Hypothalamus (tissue), 51 donors: ENCODE data around the gene CCL19.

Experiments used
- DNase-seq, 51 donors: peaks; one replicate each; lab custom pipeline; 2025; lab: John Stamatoyannopoulos, UW

CCL19 gene

GRCh38 chr9:34664281-34665066 lies 26.6 kb downstream of the CCL19 start:
- peak in 44 of 51 donors; percentile 10 to 81 (median 48) for DNase-seq

- no peak for DNase-seq
Observed at GRCh38 chr9:34663303-34663605, 27.8 kb downstream of the CCL19 start.

- DNase-seq = no peak
Observed at GRCh38 chr9:34662526-34663302, 28.4 kb downstream of the CCL19 start, which contains the start of gene CCL27. Gene CCL27, minus strand, starts transcription at chr9:34662657. Its CDS starts 24 bp downstream, at chr9:34662633.

- no peak for DNase-seq
Observed at GRCh38 chr9:34659592-34660253, 31.4 kb downstream of the CCL19 start.

GRCh38 chr9:34658461-34658860 lies 32.6 kb downstream of the CCL19 start:
- no peak for DNase-seq

GRCh38 chr9:34656992-34657391 lies 34.1 kb downstream of the CCL19 start:
- DNase-seq = no peak

- DNase-seq = no peak
Observed at GRCh38 chr9:34655394-34655793, 35.7 kb downstream of the CCL19 start.

GRCh38 chr9:34654323-34655051 lies 36.6 kb downstream of the CCL19 start:
- DNase-seq = peak in 49 of 51 donors; percentile 17 to 83 (median 62)

GRCh38 chr9:34653151-34654072 lies 37.7 kb downstream of the CCL19 start:
- DNase-seq = peak in 5 of 51 donors; percentile 7 to 30 (median 23)

- peak in 1 of 51 donors; percentile 31 for DNase-seq
Observed at GRCh38 chr9:34652602-34653000, 38.5 kb downstream of the CCL19 start.

GRCh38 chr9:34651876-34652601 lies 39.0 kb downstream of the CCL19 start, which contains the start of gene IL11RA:
Gene IL11RA, plus strand, starts transcription at chr9:34652185. Its CDS starts 3,033 bp downstream, at chr9:34655218.
- peak in 50 of 51 donors; percentile 16 to 92 (median 74) for DNase-seq

GRCh38 chr9:34651321-34651720 lies 39.8 kb downstream of the CCL19 start:
- DNase-seq = no peak

GRCh38 chr9:34650816-34651215 lies 40.3 kb downstream of the CCL19 start:
- DNase-seq = peak in 24 of 51 donors; percentile 6 to 54 (median 37)

GRCh38 chr9:34648673-34649072 lies 42.4 kb downstream of the CCL19 start:
- DNase-seq = no peak

- no peak for DNase-seq
Observed at GRCh38 chr9:34647651-34648050, 43.4 kb downstream of the CCL19 start.

- DNase-seq = peak in 1 of 51 donors; percentile 45
Observed at GRCh38 chr9:34647084-34647403, 44.0 kb downstream of the CCL19 start.

- peak; percentile 45 to 94 (median 87) for DNase-seq
Observed at GRCh38 chr9:34646211-34647083, 44.6 kb downstream of the CCL19 start, which contains the start of gene GALT. Gene GALT, plus strand, starts transcription at chr9:34646675. Its CDS starts 30 bp downstream, at chr9:34646705.
